Measurements from ENCODE around the gene AK8.

GRCh38 chr9:132776268-132776667 lies 101.8 kb downstream of the AK8 start:
- TF ChIP-seq CTCF (IDR thresholded peaks at IDR 0.05) = no peak
- TF ChIP-seq POLR2A (IDR thresholded peaks at IDR 0.05) = no peak

Data from right lobe of liver (tissue), 4 donors.